SH-SY5Y (cell line): ENCODE data around the gene SLFNL1.

Experiments
- GATA2 ChIP-seq: IDR thresholded peaks from 2 replicates; pipeline ENCODE4 v1.6.1; 2011; ENCODE audit warnings: mild to moderate bottlenecking, low read depth, low read length
- GATA3 ChIP-seq: IDR thresholded peaks from 2 replicates; pipeline ENCODE4 v1.6.1; 2011; ENCODE audit warnings: low read depth, mild to moderate bottlenecking, low read length, moderate library complexity

GRCh38 chr1:40998668-40999067 is 22.9 kb downstream of the SLFNL1 start:
- no peak for TF ChIP-seq GATA2
- TF ChIP-seq GATA3, result no peak
